HG03064 (cell line): Measurements from ENCODE around the gene OR2W3.

Source experiments
- ATAC-seq: cut with Tn5 transposase; IDR thresholded peaks from one replicate; pipeline ENCODE4 v1.9.1; 2021; ENCODE audit warnings: low read depth; ENCODE audit not compliant: unreplicated experiment

The OR2W3 gene

GRCh38 chr1:247895163-247895637 is at the start of gene OR2W3:
Gene OR2W3, plus strand, starts transcription at chr1:247895587. Its CDS starts 0 bp downstream, at chr1:247895587.
- no peak for ATAC-seq

GRCh38 chr1:247845693-247846017 is 49.7 kb upstream of the OR2W3 start:
- ATAC-seq: no peak

GRCh38 chr1:247848346-247848745 is 47.0 kb upstream of the OR2W3 start:
- no peak for ATAC-seq

- ATAC-seq: no peak
Measured at GRCh38 chr1:247849616-247850015, 45.8 kb upstream of the OR2W3 start.

GRCh38 chr1:247854899-247855545 is 40.4 kb upstream of the OR2W3 start:
- no peak for ATAC-seq

GRCh38 chr1:247855911-247856310 is 39.5 kb upstream of the OR2W3 start:
- ATAC-seq: no peak

- peak; percentile 49 for ATAC-seq
Measured at GRCh38 chr1:247857069-247857984, 38.1 kb upstream of the OR2W3 start, which contains the start of gene TRIM58. Gene TRIM58, plus strand, starts transcription at chr1:247857187. Its CDS starts 60 bp downstream, at chr1:247857247.

GRCh38 chr1:247857985-247858619 is 37.3 kb upstream of the OR2W3 start:
- no peak for ATAC-seq

GRCh38 chr1:247862756-247863155 is 32.6 kb upstream of the OR2W3 start:
- no peak for ATAC-seq

GRCh38 chr1:247864644-247865043 is 30.7 kb upstream of the OR2W3 start:
- no peak for ATAC-seq

- ATAC-seq: no peak
Measured at GRCh38 chr1:247865416-247865815, 30.0 kb upstream of the OR2W3 start.

GRCh38 chr1:247883346-247883745 is 12.0 kb upstream of the OR2W3 start:
- no peak for ATAC-seq

- no peak for ATAC-seq
Measured at GRCh38 chr1:247884797-247885413, 10.5 kb upstream of the OR2W3 start.

GRCh38 chr1:247895976-247896375 is 589 bp downstream of the OR2W3 start:
- no peak for ATAC-seq

GRCh38 chr1:247904122-247904521 is 8.7 kb downstream of the OR2W3 start:
- ATAC-seq: no peak

- ATAC-seq: no peak
Measured at GRCh38 chr1:247905181-247905580, 9.8 kb downstream of the OR2W3 start.

GRCh38 chr1:247905910-247906503 is 10.6 kb downstream of the OR2W3 start:
- ATAC-seq: no peak

GRCh38 chr1:247906504-247907047 is 11.2 kb downstream of the OR2W3 start:
- no peak for ATAC-seq

GRCh38 chr1:247908766-247909165 is 13.4 kb downstream of the OR2W3 start:
- no peak for ATAC-seq

- ATAC-seq: no peak
Measured at GRCh38 chr1:247913786-247914185, 18.4 kb downstream of the OR2W3 start.
